Measurements from ENCODE around the gene SLC6A3.
"Not testable (repeated sequence)": the region's sequence is repeated elsewhere in the genome, so short reads cannot be mapped to it uniquely, and the experiment has no call there.

The SLC6A3 gene

DNA sequence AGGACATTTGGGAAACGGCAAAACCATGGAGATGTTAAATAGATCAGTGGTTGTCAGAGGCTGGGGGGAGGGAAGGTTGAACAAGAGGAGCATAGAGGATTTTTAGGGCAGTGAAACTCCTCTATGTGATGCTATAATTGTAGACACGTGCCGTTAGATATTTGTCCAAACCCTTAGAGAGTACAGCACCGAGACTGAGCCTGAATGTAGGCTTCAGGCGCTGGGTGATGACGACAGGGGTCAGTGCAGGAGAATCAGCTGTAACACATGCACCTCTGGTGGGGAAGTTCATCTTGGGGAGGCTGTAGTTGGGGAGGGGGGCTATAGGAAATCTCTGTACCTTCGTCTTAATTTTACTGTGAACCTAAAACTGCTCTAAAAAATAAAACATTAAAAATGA, 78.1 kb downstream of the SLC6A3 start:
- DNase-seq (ENCODE audit: low spot score) = peak; percentile 53

DNA sequence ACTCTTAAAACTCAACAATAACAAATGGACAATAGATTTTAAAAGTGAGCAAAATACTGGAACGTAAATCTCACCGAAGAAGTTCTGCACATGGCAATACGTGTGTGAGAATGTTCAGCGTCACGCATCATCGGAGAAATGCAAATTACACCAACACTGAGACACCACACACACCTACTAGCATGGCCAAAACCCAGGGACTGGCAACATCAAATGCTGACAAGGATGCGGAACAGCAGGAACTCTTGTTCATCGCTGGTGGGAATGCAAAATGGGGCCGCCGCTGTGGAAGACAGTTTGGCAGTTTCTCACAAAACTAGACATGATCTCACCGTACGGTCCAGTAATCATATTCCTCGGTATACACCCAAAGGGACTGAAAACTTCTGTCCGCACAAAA, 78.7 kb downstream of the SLC6A3 start:
- peak; percentile 84 for DNase-seq (ENCODE audit: low spot score)

DNA sequence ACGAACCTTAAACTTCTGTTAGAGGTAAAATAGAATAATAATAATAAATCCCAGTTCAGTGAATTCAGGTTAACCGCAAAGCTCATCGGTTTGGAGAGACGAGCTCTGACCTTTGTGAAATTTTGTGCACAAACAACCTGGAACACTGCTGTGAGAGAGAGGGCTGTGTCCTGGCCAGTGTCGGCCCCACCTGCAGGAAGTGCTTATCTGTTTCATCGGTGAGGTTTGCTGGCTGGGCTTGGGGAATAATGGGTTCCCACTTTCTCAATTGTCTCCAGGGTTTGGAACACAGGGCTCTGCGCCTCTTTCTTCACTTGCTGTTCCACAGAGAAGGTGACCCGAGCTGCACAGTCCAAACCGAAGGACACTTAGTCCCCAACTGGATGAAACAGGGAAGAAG, 81.0 kb downstream of the SLC6A3 start:
- no peak for DNase-seq (ENCODE audit: low spot score)

DNA sequence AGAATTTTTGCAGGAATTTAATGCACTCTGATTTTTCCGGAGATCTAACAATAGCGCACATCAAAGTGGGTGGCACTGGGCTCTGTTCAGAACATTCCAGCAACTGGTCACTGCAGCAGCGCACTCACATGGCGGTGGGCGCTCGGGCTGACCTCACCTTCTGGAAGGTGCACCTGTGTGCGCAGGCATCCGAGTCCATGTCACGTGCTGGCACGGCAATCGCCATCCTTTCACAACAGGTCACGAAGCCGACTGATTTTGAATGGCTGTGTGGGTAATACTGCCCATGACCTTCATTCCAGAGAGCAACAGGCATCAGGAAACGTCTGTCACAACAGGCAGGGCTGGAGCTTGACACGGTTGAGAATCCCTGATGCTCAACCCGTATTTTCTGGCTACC, 81.7 kb downstream of the SLC6A3 start:
- no peak for DNase-seq (ENCODE audit: low spot score)

DNA sequence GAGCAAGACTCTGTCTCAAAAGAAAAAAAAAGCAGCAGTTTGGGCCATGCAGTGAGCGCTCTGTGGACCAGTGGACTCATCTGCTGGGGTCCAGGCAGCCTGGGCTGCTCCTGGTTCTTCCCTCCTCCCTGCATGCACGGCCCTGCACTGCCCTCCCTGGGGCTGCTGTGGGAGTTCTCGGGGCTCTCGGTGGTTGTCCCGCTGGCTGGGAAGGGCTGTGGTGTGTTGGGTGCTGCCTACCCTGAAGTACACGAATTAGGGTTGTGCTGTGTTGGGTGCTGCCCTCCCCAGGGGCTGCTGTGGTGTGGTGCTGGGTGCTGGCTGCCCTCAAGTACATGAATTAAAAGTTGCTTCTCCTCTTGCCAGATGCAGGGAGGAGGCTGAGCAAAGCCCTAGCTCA, 82.1 kb downstream of the SLC6A3 start:
- no peak for DNase-seq (ENCODE audit: low spot score)

DNA sequence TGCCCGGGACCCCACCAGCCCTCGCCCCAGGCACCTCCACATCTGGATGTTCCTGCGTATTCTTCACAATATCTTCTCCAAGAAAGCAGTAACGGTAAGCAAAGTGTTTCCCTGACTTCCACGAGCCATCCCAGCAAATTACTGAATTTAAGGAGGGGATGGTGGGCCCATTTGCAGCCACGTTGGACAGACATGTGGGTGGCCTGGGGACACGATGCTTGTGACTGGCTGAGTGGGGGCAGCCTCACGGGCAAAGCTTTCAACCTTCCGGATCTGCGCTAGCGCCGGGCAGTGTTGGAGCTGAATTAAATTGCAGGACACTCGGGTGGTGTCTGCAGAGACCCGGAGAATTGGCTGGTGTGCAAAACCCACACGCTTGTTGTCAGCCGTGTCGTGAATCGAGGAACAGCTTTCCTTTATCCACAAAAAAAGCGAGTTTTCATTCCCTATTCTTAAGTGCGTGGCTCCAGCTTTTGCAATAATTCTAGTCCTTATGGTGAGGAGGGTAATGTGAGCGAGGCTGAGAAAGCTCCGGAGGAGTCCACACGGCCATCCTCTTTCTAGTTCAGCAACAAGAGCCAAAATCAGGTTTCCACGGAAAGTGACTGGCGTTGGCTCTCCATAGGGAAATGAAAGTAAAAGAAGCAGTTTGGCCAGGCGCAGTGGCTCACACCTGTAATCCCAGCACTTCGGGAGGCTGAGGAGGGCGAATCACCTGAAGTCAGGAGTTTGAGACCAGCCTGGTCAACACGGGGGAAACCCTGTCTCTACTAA, 82.8 kb downstream of the SLC6A3 start:
- DNase-seq (ENCODE audit: low spot score) = no peak

DNA sequence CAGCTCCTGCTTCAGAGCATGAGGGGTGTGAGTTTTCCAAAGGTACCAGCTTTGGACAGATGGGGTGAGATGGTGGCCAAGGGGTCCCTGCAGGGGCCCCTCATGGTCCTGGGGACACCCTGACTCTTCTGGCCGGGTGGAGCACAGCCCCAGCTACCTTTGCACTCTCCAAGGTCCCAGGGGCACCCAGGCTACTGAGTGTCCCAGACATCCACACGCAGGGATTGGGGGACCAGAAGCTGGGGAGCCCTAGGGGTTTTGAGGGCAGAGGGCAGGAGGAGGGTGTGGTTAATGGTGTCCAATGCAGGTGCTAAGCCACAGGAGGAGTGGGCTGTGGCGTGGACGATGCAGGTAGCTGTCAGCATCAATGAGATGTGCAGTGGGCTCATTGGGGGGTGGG, 84.4 kb downstream of the SLC6A3 start:
- DNase-seq (ENCODE audit: low spot score) = no peak

DNA sequence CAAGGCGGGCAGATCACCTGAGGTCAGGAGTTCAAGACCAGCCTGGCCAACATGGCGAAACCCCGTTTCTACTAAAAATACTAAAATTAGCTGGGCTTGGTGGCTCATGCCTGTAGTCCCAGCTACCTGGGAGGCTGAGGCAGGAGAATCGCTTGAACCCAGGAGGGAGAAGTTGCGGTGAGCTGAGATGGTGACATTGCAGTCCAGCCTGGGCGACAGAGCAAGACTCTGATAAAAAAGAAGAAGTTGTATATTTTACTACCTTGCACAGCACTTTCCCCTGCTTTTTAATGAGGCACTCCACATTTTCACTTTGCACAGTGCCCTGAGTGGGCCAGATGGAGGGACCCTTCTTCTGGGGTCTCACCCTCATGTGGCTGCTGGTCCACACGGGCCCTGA, 84.9 kb downstream of the SLC6A3 start:
- not testable (repeated sequence) for DNase-seq (ENCODE audit: low spot score)

DNA sequence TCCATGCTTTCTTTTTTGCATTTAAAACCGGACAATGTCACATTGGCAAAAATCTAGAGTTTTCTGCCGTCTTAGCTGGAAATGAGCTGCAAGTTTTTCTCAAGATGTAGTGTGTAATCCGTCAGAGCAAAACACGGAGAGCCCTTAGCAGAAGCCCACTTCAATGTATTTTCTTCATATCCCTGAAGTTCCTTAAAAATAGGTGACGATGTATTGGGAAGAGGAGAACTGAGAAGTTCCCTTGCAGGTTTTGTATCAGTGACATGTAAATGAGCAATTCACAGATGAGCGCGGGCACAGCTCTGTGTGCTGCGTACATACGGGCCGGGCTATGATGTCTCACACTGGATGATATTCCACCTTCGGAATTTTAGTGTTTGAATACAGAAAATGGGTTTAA, 85.5 kb downstream of the SLC6A3 start:
- no peak for DNase-seq (ENCODE audit: low spot score)

DNA sequence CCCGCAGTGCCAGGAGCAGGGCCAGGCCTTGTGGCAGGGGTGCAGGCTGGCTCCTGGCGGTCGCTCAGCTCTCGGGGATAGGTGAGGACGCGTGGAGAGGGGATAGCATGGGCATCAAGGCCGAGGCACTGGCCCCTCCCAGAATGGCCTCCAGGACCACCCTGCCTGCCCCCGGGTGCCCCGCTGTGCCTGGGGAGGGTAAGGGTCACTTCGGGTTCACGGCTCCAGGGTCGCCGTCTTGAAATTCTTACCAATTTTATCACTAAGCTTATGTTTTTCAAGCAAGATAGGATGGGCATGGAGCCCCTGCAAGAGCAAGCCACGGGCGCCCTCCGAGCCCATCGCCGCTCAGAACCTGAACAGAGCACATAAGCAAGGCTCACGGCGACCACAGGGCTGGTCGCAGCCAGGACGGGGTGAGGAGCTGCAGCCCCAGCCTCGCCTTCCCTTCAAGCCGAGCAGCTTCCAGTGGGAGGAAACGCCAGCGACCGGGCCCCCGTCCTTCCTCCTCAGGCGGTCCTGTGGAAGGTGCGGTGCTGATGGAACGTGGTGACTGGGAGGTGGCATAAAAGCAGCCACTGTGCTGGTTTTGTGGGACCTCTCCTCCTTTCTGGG, 86.1 kb downstream of the SLC6A3 start:
- DNase-seq (ENCODE audit: low spot score) = no peak

DNA sequence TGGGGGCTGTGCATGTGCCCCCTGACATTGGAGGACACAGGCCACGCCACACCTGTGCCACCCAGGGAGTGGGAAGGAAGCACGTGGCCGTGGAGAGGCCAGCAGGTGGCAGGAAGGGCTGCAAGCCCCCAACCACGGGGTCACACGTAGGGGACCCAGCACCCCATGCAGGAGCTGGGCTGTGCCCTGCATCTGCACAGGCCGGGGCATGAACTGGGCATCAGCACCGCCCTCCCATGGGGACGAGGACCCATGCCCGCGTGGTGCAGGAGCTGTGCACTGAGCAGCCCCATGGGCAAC, 86.6 kb downstream of the SLC6A3 start:
- DNase-seq (ENCODE audit: low spot score) = no peak

DNA sequence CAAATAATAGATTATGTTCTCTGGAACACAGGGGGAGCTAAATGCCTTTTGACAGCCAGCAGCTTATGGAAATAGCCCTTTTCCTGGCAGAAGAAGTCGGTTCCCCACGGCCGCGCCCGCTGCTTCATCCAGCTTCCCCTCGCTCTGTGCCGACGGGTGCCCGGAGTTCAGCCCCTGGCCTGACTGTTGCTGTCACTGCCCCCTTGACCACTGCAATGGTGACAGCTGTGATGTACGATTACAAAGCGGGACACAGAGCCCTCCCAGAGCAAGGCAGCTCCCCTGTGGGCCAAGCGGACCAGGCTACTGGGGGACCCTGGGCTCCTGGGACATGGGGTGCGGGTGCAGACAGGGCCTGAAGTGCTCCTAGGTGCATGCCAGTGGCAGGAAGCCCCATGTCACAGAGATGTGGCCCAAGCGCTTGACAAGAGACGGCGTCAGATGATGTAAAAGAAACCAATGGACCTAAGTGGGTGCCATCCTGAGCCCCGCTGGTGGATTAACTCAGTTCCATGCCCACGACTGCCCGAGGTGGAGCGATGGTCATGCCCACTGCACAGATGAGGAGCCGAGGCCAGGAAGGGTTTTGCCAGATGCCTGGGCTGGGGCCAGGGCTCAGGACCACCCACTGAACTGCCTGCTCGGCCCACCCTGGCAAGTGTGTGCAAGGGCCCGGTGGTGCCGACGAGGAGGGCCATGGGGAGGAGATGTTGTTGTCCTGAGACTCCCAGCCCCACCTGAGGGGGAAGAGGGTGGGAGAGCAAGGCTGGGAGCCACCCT, 87.1 kb downstream of the SLC6A3 start:
- DNase-seq (ENCODE audit: low spot score) = no peak

DNA sequence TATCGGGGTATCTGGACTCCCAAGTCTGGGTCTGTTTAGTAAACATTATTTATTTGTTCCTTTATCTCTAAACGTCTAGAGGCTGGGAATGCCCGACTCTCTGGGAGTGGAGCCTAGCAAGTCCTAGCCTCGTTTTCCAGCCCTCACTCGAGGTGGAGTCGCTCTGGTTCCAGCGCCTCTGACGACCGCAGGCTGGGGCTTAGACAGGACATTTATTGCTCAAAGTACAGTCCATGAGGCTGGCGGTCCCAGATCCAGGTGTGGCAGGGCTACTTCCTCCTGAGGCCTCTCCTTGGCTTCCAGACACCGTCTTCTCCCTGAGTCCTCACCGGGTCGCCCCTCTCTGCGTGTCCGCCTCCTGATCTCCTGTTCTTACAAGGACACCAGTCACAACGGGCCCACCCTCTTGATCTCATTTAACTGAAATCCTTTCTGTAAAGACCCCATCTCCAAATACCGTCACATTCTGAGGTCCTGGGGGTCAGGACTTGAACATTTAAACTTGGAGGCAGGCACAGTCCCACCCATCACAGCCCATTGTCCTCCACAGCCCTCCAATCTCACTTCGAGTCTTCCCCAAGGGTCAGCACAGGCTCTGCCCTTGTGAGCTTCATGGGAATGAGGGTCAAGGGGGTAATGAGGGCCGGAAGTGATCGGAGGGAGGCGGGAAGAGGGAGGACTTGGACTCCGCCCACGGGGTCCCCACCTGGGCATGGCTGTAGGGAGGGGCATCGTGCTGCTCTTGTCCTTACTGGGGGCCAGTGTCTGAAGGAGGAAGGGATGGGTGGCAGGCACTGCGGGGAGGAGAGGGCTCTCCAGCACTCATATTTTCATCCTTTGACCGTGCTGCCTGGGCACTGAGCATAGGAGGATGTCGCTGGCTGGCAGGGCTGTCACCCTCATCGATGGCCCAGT, 88.1 kb downstream of the SLC6A3 start:
- DNase-seq (ENCODE audit: low spot score) = no peak

DNA sequence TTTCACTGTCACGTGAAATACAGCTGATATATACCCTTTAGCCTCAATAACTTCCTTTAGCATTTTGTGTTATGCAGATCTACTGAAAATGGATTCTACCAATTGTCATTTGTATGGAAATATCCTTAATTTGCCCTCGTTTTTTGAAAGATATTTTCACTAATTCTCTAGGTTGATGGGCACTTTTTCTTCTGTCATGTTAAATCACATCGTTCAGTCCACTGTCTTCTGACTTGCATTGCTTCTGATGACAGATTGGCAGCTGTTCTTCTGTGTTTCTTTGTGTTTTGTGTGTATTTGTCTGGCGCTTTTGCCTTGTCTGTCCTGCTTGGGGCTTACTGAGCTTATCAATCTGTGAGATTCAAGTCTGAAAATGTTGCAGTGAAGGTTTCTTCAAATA, 90.7 kb downstream of the SLC6A3 start:
- no peak for DNase-seq (ENCODE audit: low spot score)

DNA sequence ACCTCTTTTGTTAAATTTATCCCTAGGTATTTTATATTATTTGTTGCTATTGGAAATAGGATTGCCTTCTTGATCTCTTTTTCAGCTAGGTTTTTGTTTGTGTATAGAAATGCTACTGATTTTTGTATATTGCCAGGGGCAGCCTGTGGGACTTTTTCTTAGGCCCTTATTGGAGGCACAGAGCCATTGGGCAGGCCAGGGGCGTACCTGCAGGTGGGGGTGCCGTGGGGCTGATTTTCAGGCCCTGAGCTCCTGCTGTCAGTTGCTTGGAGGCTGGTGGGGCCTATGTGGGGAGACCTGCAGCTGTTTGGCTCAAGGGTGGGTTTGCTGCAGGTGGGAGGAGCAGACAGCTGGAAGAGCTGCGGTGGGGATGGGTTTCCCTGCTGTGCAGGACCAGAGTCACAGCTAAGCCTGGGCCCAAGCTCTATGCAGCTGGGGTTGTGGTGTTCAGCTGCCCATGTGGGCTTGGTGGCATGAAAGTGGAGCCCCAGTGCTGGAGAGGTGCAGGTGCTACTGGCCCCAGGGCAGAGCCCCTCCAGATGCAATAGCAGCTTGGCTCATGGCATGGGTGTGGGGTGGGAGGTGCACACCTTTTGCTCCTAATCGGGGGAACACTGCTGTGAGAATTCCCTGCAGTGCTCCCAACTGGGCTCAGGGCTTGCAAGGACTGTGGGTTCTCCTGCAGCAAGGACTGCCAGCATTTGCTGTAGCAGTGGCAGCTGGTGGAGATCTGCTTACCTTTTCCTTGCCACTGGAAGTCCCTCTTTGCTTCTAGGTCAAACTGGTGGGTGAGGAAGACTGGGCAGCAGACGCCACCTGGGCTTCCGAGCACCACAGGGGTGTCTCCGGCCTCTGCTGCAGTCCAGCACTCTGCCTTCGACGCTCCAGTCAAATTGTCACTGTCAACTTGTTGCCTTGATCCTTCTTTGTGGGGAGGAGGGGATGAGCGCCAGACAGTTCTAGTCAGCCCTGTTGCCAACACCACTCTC, 92.7 kb downstream of the SLC6A3 start:
- DNase-seq (ENCODE audit: low spot score) = no peak

DNA sequence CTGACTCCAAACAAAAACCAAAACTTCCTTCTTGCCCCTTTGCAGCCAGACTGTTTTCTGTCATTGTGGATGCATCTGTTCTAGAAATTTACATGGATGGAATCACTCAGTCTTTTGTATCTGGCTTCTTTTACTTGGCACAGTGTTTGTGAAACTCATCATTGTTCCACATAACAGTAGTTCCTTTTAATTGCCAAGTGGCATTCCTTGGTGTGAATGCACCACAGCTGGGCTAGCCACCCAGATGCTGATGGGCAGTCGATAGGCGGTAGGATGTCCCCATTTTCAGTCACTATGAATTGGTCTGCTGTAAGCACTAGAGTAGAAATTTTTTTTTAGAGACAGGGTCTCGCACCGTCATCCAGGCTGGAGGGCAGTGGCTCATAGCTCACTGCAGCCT, 94.1 kb downstream of the SLC6A3 start:
- DNase-seq (ENCODE audit: low spot score) = no peak

DNA sequence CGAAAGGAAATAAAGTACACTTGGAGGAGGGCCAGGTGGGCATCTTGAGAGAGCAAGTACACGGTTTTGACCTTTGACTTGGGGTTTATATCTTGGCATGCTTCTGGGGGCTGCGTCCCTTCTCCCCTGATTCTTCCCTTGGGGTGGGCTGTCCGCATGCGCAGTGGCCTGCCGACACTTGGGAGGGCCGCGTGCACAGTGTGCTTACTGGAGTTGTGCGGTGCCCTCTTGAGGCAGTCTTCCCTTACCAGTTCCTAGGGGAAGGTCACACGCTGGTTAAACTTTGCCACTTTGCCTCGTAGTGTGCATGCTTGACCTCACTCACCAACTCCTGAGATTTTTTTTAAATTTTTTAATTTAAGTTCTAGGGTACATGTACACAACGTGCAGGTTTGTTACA, 96.0 kb downstream of the SLC6A3 start:
- no peak for DNase-seq (ENCODE audit: low spot score)

DNA sequence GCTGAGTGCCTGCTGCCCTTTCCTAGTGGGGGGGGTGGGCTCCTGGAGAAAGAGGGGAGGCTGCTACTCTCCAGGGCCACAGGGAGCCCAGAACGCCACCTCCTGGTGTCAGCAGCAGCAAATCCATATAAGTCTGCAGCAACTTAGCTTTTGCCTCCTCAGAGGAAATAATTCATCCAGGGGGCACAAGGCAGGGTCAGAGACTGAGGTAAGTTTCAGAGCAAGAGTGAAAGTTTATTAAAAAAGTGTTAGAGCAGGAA, 96.3 kb downstream of the SLC6A3 start:
- no peak for DNase-seq (ENCODE audit: low spot score)

DNA sequence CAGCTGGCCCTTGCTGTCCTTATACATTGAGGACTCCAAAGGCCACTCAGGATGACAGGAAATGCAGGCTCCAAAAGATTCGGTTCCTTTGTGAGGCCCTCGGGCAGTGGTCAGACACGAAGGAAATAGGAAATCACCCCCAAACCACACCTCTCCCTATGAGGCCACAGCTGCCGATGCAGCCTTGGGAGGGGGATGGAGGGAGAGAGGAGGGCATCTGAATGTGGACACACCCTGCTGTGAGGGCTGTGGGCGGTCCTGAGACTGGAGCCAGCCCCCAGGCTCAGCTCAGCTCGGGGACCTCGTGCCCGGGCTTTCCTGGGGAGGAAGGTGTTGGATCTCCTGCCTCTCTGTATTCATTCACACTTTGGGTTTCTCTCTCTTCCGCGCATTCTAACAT, 97.7 kb downstream of the SLC6A3 start:
- no peak for DNase-seq (ENCODE audit: low spot score)

DNA sequence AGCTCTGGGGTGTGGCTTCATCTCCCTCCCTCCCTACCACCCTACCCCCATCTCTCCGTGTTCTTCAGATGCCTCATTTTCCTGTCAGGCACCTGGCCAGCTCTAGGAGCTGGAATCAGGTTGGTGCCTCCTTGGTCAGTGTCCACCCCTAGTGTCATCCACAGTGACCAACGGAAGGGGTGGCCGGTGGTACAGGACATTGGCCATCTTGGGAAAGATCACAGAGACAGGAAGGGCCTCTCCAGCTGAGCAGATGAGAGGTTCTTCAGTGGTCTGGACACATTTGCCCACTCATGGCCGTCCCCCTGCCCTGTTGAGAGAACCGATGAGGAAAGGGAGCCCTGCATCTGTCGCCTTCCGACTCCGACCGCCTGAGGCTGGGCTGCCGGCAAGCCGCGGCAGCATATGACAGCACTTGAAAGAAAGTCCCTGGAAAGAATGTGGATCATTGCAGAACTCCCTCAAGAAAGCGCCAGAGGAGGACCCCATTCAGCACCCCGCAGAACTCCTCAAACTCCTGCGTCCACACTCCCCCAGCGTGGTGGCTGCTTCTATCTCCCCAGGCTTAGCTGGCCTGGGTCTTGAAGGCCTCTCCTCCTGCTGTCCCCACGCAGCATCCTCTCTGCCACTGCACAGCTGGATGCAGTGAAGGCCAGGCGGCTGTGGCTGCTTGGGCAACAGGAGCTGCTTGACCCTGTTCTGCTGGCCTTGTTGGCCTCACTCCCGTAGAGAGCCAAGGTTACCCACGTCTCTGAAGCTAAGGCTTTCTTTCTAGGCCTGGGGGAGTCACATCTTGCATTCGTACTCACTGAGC, 98.4 kb downstream of the SLC6A3 start:
- no peak for DNase-seq (ENCODE audit: low spot score)

Data from germinal center (tissue), 1 donor.